ENCODE measurements around the gene COL7A1.
A peak's percentile ranks its signal among the peaks of the same experiment; 100 is the strongest.

Gene COL7A1

DNA sequence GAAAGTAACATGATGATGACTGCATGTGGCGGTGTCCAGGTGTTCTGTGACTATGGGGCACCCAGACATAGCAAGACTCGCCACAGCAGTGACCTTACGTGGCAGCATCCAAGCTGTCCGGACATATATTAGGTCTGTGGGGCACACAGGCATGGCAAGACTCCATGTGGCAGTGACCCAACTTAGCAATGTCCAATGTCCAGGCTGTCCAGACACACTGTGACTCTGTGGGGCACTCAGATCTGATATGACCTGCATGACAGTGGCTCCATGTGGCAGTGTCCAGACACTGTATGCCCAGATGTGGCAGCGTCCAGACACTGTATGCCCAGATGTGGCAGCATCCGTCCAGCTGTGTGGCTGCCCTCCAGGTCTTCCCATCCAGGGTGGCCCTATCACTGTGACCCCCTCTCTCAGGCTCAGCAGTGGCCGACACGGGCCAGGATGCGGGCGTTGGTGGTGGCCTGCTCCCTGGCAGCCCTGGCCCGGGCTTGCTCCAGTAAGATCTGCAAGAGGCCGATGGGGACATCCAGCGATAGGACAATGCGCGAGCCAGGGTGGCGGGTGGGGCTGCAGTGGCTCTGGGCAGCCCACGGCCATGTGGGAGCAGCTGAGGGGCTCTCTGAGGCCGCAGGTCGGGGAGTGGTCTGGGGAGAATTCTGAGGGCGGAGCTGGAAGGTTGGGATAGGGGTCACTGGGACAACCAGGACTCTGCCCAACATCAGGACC, 32.6 kb downstream of the COL7A1 start:
- TF ChIP-seq, protein P1, sequence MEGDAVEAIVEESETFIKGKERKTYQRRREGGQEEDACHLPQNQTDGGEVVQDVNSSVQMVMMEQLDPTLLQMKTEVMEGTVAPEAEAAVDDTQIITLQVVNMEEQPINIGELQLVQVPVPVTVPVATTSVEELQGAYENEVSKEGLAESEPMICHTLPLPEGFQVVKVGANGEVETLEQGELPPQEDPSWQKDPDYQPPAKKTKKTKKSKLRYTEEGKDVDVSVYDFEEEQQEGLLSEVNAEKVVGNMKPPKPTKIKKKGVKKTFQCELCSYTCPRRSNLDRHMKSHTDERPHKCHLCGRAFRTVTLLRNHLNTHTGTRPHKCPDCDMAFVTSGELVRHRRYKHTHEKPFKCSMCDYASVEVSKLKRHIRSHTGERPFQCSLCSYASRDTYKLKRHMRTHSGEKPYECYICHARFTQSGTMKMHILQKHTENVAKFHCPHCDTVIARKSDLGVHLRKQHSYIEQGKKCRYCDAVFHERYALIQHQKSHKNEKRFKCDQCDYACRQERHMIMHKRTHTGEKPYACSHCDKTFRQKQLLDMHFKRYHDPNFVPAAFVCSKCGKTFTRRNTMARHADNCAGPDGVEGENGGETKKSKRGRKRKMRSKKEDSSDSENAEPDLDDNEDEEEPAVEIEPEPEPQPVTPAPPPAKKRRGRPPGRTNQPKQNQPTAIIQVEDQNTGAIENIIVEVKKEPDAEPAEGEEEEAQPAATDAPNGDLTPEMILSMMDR (IDR thresholded peaks at IDR 0.05; ENCODE audit: low read depth, low read length) = no peak
- in situ Hi-C loops (cut with HindIII; ENCODE audit: low sequenced_read_pairs) = no loop called here
- no peak overlapping the region for H3K4me3 ChIP-seq (ENCODE audit: low read depth, low read length)
- no peak for DNase-seq (ENCODE audit: low read depth, low spot score)

DNA sequence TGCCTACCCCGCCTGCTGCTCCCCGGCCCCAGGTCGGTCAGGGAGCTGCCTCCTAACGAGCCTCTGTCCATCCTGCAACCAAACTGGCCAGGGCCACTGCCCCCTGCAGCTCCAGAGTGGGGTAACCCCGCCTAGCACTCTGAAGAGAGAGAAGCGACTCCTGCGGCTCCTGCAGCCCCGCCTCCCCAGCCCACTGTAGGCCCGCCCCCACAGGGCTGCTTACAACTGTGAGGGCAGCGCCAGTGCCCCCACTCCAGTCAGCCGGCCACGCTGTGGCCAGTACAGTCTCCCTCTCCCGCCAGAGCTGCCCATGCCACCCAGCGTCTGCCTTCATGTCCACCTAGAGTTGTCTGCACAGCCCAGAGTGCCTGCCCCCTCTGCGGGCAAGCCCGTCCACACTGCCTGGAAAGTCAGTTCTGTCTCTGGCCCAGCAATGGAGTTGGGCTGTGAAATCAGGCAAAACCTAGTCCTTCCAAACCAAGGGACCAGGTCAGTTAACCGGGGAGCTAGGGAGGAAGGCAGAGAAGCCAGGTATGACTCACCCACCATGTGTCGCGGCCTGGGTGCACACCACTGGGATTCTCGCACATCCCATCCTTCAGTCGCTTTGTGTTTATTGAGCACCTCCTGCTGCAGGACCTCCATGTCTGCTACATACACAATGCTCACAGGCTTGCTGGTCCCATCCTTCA, 33.9 kb downstream of the COL7A1 start:
- in situ Hi-C loops (cut with HindIII; ENCODE audit: low sequenced_read_pairs) = no loop called here
- TF ChIP-seq, protein P1 (IDR thresholded peaks at IDR 0.05; ENCODE audit: low read depth, low read length) = peak; percentile 46
- H3K4me3 ChIP-seq (ENCODE audit: low read depth, low read length) = peak overlapping the region; percentile 29
- DNase-seq (ENCODE audit: low read depth, low spot score) = peak; percentile 69

DNA sequence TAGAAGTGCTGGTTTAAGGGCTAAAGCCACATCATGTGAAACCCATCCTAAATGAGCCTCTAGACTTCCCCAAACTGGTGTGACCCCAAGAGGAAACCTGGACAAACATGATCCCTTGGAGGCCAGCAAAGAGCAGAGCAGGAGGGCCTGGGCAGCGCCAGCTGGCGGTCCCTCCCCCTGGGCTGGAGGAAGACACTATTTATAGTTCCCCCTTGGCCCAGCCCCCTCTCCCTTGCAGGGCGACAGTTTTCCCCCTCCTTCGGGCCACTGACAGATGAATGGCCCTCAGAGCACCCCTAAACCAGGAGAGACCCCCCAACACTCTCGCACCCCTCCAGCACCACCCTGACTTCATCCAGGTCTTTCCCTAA, 34.5 kb downstream of the COL7A1 start:
- in situ Hi-C loops (cut with HindIII; ENCODE audit: low sequenced_read_pairs) = no loop called here
- TF ChIP-seq, protein P1 (IDR thresholded peaks at IDR 0.05; ENCODE audit: low read depth, low read length) = no peak
- H3K4me3 ChIP-seq (ENCODE audit: low read depth, low read length) = peak overlapping the region; percentile 29
- DNase-seq (ENCODE audit: low read depth, low spot score) = no peak

DNA sequence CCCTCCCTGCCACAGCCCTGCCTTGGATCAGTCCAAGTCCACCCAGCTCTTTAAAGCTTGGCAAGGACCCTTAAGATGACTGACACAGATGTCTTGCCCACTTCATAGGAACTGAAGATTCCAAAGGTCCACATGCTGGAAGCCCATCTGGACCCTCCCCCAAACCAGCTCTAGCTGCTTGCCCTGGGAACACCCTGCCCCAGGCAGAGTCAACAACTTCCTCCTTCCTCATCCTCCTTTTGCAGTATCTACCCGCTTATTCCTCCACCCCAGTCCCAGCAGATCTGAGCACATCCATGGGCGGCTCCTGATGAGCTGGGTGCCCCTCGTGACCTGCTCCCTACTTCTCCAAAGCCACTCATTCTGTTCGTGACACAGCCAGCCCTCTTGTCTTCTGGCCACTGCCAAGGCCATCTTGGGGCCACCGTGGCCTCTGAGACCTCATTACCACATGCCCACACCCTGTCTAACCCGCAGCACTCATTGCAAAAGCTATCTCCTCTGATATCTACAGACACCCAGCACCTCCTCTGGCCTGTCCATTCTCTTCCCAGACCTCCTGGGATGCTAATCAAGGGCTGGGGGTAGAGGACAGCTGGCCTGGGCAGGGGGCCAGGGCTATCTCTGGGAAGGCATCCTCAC, 36.5 kb downstream of the COL7A1 start:
- DNase-seq (ENCODE audit: low read depth, low spot score) = no peak
- H3K4me3 ChIP-seq (ENCODE audit: low read depth, low read length) = no peak overlapping the region
- TF ChIP-seq, protein P1 (IDR thresholded peaks at IDR 0.05; ENCODE audit: low read depth, low read length) = no peak
- in situ Hi-C loops (cut with HindIII; ENCODE audit: low sequenced_read_pairs) = no loop called here

DNA sequence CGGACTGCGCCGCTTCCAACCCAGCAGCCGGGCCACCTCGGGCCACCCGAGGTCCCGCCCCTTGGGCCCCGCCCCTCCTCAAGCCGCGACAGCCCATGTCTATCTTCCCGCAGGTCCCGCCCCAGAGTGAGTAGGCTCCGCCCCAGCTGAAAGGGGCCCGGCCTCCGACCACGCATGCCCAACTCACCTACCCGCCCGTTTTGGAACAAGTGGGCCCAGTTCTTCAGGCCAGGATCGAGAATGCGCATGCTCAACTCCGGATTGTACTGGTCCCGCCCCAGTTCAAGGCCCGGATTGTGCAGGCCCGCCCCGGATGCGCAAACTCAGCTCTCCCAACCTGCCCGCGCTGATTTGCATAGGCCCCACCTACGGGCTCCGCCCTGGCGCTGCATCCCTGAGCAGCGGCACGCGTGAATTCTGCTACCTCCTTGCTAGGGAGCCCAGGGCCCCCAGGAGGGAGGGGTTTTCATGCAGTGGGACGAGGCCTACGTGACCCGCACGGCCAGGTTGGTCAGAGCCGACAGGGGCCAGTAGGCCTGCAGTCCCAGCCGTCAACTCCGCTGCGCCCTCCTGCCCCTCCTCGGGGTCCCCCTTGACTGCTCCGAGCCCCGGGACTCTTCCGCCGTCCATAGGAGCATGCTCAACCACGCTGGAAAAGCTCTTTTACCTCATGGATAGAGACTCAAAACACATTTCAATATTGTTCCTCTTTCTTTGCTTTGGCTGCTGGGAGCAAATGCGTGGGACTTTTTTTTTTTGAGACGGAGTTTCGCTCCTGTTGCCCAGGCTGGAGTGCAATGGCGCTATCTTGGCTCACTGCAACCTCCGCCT, 38.1 kb downstream of the COL7A1 start, which contains the start of gene PFKFB4:
PFKFB4 (minus strand) TSS at position 8 of the 831 bp plus-strand sequence. CDS start 26 bp downstream, outside the sequence.
- peak; percentile 99 for DNase-seq (ENCODE audit: low read depth, low spot score)
- in situ Hi-C loops (cut with HindIII; ENCODE audit: low sequenced_read_pairs) = no loop called here
- TF ChIP-seq, protein P1 (IDR thresholded peaks at IDR 0.05; ENCODE audit: low read depth, low read length) = no peak
- peak within 1 kb of the TSS; percentile 50 for H3K4me3 ChIP-seq (ENCODE audit: low read depth, low read length)
